HCT116 (cell line): ENCODE data around the gene FOXN3. TPM values are rescaled to one million over a fixed set of nuclear protein-coding genes. Genes with fewer than 3 reads are reported as not detected.

ENCODE experiments used
- ATAC-seq: fragments of 200-7000 bp; cut with Tn5 transposase; 2 replicates; pipeline ENCODE4 v1.9.1; 2020; ENCODE audit warnings: mild to moderate bottlenecking, moderate library complexity
- BruUV-seq: library from RNA; stranded (reverse); fragments of 400-500 nt; replicated peaks from 2 replicates; lab custom pipeline; 2021; lab: Mats Ljungman, UMichigan
- CTCF ChIA-PET: fragments of 300-600 bp; sonication (Branson Sonifier 250); formaldehyde crosslinking; loops from one replicate; lab custom pipeline; 2021; ENCODE audit warnings: antibody characterized with exemption; lab: Charles Lee
- POLR2A ChIA-PET: fragments of 300-600, 350-600 bp; sonication (Branson Sonifier 250); formaldehyde crosslinking; loops from one replicate; lab custom pipeline; 2021; ENCODE audit warnings: antibody characterized with exemption; lab: Charles Lee
- RAD21 ChIA-PET, 2 experiments: fragments of 300-600 bp; sonication (Branson Sonifier 250); formaldehyde crosslinking; loops; one replicate each; lab custom pipeline; 2023; ENCODE audit warnings: low total read pairs in 2 of 2; ENCODE audit not compliant: uncharacterized antibody in 2 of 2, unreplicated experiment in 2 of 2, low non-redundant PET in 1 of 2; lab: Charles Lee
- DNase-seq: peaks from one replicate; pipeline ENCODE4 v3.0.0-alpha.2; 2010; ENCODE audit warnings: low read depth, low spot score
- H2AFZ ChIP-seq: fragments of 200-600 bp; shearing (Covaris generic), sonication (generic); 2 replicates; pipeline ENCODE4 v1.6.1; 2017; ENCODE audit warnings: low read depth, mixed run types, mixed read lengths, antibody characterized with exemption, low read length; ENCODE audit not compliant: poor library complexity, severe bottlenecking
- H3K27ac ChIP-seq: 2 replicates; pipeline ENCODE4 v1.5.1; 2012; ENCODE audit warnings: low read depth, low read length
- H3K27me3 ChIP-seq: fragments of 200-600 bp; sonication (generic); 2 replicates; pipeline ENCODE4 v1.6.1; 2016; ENCODE audit warnings: mixed run types, low read length, mixed read lengths; ENCODE audit not compliant: insufficient read depth
- H3K36me3 ChIP-seq, 2 experiments: fragments of 200-500 bp in 1 of 2; fragments of 200-600 bp in 1 of 2; sonication (Bioruptor generic) in 1 of 2; sonication (generic) in 1 of 2; 2 replicates each; pipeline versions ENCODE4 v1.5.1 to v1.6.1; 2014 to 2016; ENCODE audit warnings: low read length in 2 of 2, inconsistent platforms in 1 of 2, mixed read lengths in 1 of 2, mixed run types in 1 of 2; ENCODE audit not compliant: insufficient read depth in 2 of 2, control insufficient read depth in 1 of 2
- H3K4me1 ChIP-seq, 2 experiments: fragments of 200-600 bp in 1 of 2; sonication (generic) in 1 of 2; 2 replicates each; pipeline versions ENCODE4 v1.5.1 to v1.6.1; 2012 to 2017; ENCODE audit warnings: low read length in 2 of 2, inconsistent platforms in 1 of 2, mild to moderate bottlenecking in 1 of 2, mixed read lengths in 1 of 2, mixed run types in 1 of 2, moderate library complexity in 1 of 2; ENCODE audit not compliant: insufficient read depth in 2 of 2, control insufficient read depth in 1 of 2
- H3K4me2 ChIP-seq: fragments of 200-600 bp; sonication (generic); 2 replicates; pipeline ENCODE4 v1.6.1; 2017; ENCODE audit warnings: mixed run types, low read length, mixed read lengths
- H3K4me3 ChIP-seq, 2 experiments: fragments of 200-600 bp in 1 of 2; sonication (generic) in 1 of 2; replicated peaks in 1 of 2; 2 replicates each; pipeline ENCODE4 v1.5.1; 2011 to 2016; ENCODE audit warnings: low read length in 2 of 2, control low read depth in 1 of 2, low read depth in 1 of 2, mild to moderate bottlenecking in 1 of 2, mixed read lengths in 1 of 2, mixed run types in 1 of 2
- H3K79me2 ChIP-seq: fragments of 200-600 bp; sonication (generic); 2 replicates; pipeline ENCODE4 v1.6.1; 2017; ENCODE audit warnings: mild to moderate bottlenecking, mixed run types, low read length, moderate library complexity, mixed read lengths; ENCODE audit not compliant: insufficient read depth
- H3K9ac ChIP-seq: fragments of 200-600 bp; sonication (generic); 2 replicates; pipeline ENCODE4 v1.6.1; 2016; ENCODE audit warnings: low read length, mixed read lengths
- H3K9me2 ChIP-seq: fragments of 200-600 bp; sonication (generic), shearing (Covaris generic); 2 replicates; pipeline ENCODE4 v1.6.1; 2017; ENCODE audit warnings: mixed run types, mild to moderate bottlenecking, moderate library complexity; ENCODE audit not compliant: insufficient read depth
- H3K9me3 ChIP-seq, 2 experiments: fragments of 200-500 bp in 1 of 2; fragments of 200-600 bp in 1 of 2; sonication (Bioruptor generic) in 1 of 2; sonication (generic) in 1 of 2; 2 replicates each; pipeline ENCODE4 v1.6.1; 2014 to 2017; ENCODE audit warnings: low read length in 2 of 2, mixed read lengths in 2 of 2, inconsistent platforms in 1 of 2, low read depth in 1 of 2, mild to moderate bottlenecking in 1 of 2, mixed run types in 1 of 2, moderate library complexity in 1 of 2; ENCODE audit not compliant: control insufficient read depth in 1 of 2, insufficient read depth in 1 of 2
- H4K20me1 ChIP-seq: fragments of 200-600 bp; sonication (generic), shearing (Covaris generic); 2 replicates; pipeline ENCODE4 v1.6.1; 2017; ENCODE audit warnings: mixed run types, mild to moderate bottlenecking, moderate library complexity; ENCODE audit not compliant: insufficient read depth
- EZH2 ChIP-seq: fragments of 200-600 bp; sonication (generic); IDR thresholded peaks from 2 replicates; pipeline ENCODE4 v1.6.1; 2017; ENCODE audit warnings: antibody characterized with exemption, mixed run types
- FOSL1 ChIP-seq: IDR thresholded peaks from 2 replicates; pipeline ENCODE4 v1.6.1; 2012; ENCODE audit warnings: low read depth
- JUND ChIP-seq: IDR thresholded peaks from 2 replicates; pipeline ENCODE4 v1.6.1; 2012
- POLR2A ChIP-seq: IDR thresholded peaks from 2 replicates; pipeline ENCODE4 v1.7.0; 2011; ENCODE audit warnings: borderline replicate concordance; ENCODE audit not compliant: insufficient read depth, insufficient read length; ENCODE audit errors: extremely low read depth
- POLR2AphosphoS5 ChIP-seq: IDR thresholded peaks from 2 replicates; pipeline ENCODE4 v1.6.1; 2011; ENCODE audit warnings: mild to moderate bottlenecking, low read depth, low read length, moderate library complexity
- RAD21 ChIP-seq: IDR thresholded peaks from 2 replicates; pipeline ENCODE4 v1.6.1; 2012; ENCODE audit warnings: low read depth, mild to moderate bottlenecking
- TCF7L2 ChIP-seq: IDR thresholded peaks from 2 replicates; pipeline ENCODE4 v1.7.0; 2011; ENCODE audit warnings: borderline replicate concordance, inconsistent platforms; ENCODE audit not compliant: insufficient read depth, insufficient read length; ENCODE audit errors: extremely low read depth
- ZNF274 ChIP-seq: fragments of 200-500 bp; sonication (Bioruptor generic); IDR thresholded peaks from 2 replicates; pipeline ENCODE4 v1.6.1; 2014; ENCODE audit warnings: mild to moderate bottlenecking, low read depth, low read length, inconsistent platforms
- intact Hi-C: fragments of 100-400 bp; cut with micrococcal nuclease; formaldehyde crosslinking; loops from 2 replicates; pipeline ENCODE4 v1.10.0; 2022
- total RNA-seq: library from RNA; stranded (reverse); gene quantifications from one replicate; pipeline ENCODE4 v1.2.1, GENCODE V29; 2021; ENCODE audit not compliant: unreplicated experiment
- TF ChIP-seq, protein P1 (sequence below): IDR thresholded peaks from 2 replicates; pipeline ENCODE4 v1.6.1; 2012; ENCODE audit warnings: low read depth
- TF ChIP-seq, protein P2 (sequence below): IDR thresholded peaks from 2 replicates; pipeline ENCODE4 v1.6.1; 2011; ENCODE audit warnings: mild to moderate bottlenecking, low read length, moderate library complexity; ENCODE audit not compliant: insufficient replicate concordance; ENCODE audit errors: extremely low read depth

Gene FOXN3
- total RNA-seq, 1 experiment from 2014 or later: 20.0 TPM

DNA sequence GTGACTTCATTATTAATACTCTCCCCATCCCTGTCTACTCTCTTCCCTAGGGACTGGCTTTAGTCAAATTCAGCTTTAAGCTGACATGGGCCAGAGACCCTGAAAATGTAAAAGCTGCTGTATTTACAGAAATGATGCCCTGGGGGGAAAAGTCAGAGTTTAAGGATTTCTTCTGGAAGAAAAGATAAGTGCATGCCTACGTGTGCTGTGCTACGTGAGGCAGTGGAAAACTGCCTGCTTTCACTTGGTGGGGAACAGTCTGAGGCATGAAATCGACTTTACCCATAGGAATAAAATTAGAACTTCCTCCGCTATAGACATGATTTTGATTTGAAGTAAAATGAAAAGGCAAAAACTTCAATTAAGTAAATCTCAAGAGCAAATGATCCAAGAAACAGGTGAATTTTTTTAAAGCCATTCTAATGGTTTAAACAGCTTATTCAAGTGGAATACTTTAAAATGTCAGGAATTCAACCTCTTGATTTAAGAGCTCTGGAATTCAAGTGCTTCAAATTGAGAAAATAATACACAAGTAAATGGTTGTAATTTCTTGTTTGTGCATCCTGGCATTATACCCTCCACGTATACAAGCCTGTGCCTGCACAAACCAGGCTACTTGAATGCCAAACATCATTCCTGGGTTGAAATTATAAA lies 168.5 kb downstream of the FOXN3 start:
- no peak for TF ChIP-seq RAD21
- no peak for TF ChIP-seq FOSL1
- TF ChIP-seq POLR2A: no peak
- TF ChIP-seq, protein P1, sequence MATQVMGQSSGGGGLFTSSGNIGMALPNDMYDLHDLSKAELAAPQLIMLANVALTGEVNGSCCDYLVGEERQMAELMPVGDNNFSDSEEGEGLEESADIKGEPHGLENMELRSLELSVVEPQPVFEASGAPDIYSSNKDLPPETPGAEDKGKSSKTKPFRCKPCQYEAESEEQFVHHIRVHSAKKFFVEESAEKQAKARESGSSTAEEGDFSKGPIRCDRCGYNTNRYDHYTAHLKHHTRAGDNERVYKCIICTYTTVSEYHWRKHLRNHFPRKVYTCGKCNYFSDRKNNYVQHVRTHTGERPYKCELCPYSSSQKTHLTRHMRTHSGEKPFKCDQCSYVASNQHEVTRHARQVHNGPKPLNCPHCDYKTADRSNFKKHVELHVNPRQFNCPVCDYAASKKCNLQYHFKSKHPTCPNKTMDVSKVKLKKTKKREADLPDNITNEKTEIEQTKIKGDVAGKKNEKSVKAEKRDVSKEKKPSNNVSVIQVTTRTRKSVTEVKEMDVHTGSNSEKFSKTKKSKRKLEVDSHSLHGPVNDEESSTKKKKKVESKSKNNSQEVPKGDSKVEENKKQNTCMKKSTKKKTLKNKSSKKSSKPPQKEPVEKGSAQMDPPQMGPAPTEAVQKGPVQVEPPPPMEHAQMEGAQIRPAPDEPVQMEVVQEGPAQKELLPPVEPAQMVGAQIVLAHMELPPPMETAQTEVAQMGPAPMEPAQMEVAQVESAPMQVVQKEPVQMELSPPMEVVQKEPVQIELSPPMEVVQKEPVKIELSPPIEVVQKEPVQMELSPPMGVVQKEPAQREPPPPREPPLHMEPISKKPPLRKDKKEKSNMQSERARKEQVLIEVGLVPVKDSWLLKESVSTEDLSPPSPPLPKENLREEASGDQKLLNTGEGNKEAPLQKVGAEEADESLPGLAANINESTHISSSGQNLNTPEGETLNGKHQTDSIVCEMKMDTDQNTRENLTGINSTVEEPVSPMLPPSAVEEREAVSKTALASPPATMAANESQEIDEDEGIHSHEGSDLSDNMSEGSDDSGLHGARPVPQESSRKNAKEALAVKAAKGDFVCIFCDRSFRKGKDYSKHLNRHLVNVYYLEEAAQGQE: no peak
- no peak for TF ChIP-seq TCF7L2
- TF ChIP-seq, protein P2, sequence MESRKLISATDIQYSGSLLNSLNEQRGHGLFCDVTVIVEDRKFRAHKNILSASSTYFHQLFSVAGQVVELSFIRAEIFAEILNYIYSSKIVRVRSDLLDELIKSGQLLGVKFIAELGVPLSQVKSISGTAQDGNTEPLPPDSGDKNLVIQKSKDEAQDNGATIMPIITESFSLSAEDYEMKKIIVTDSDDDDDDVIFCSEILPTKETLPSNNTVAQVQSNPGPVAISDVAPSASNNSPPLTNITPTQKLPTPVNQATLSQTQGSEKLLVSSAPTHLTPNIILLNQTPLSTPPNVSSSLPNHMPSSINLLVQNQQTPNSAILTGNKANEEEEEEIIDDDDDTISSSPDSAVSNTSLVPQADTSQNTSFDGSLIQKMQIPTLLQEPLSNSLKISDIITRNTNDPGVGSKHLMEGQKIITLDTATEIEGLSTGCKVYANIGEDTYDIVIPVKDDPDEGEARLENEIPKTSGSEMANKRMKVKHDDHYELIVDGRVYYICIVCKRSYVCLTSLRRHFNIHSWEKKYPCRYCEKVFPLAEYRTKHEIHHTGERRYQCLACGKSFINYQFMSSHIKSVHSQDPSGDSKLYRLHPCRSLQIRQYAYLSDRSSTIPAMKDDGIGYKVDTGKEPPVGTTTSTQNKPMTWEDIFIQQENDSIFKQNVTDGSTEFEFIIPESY: no peak
- TF ChIP-seq POLR2AphosphoS5: no peak
- TF ChIP-seq JUND: no peak
- TF ChIP-seq ZNF274: no peak
- TF ChIP-seq EZH2: no peak
- no TSS peak for BruUV-seq

More for the DNA sequence above, 168.5 kb downstream of the FOXN3 start:
- Histone ChIP-seq H3K9me3 (no peaks in the 10 kb centered on the region), H3K9ac (no peak overlapping the region), H4K20me1 (no peaks in the 10 kb centered on the region), H3K4me2 (no peak overlapping the region), H3K36me3 (no peaks in the 10 kb centered on the region), H3K4me1 (peaks cover 0 to 13% of the 10 kb centered on the region in 2 experiments; a peak in 1 of 4 replicates), H2AFZ (no peak overlapping the region), H3K27ac (no peak overlapping the region), H3K9me2 (no peaks in the 10 kb centered on the region), H3K27me3 (no peaks in the 10 kb centered on the region), H3K79me2 (no peaks in the 10 kb centered on the region), H3K4me3 (no peak overlapping the region)
- intact Hi-C loops: loop anchor here (10.0 kb wide), 1 partner anchor 516 kb away; no protein-coding TSS in a partner anchor
- RAD21 ChIA-PET: no interaction called here
- no peak for DNase-seq
- CTCF ChIA-PET: no interaction called here
- ATAC-seq: no peak
- POLR2A ChIA-PET: no interaction called here
